Mucosa of stomach (tissue), 1 donor: ENCODE measurements around the gene TRIM9.

Experiments
- H3K27me3 ChIP-seq: one replicate; pipeline ENCODE4 v1.7.0; 2013; ENCODE audit warnings: mild to moderate bottlenecking, low read length; ENCODE audit not compliant: control insufficient read depth, insufficient read depth
- H3K36me3 ChIP-seq: one replicate; pipeline ENCODE4 v1.7.0; 2013; ENCODE audit warnings: low read length; ENCODE audit not compliant: control insufficient read depth, insufficient read depth
- H3K4me1 ChIP-seq: one replicate; pipeline ENCODE4 v1.7.0; 2013; ENCODE audit warnings: mild to moderate bottlenecking, low read length; ENCODE audit not compliant: control insufficient read depth, insufficient read depth
- H3K4me3 ChIP-seq: one replicate; pipeline ENCODE4 v1.7.0; 2013; ENCODE audit warnings: low read length
- H3K9ac ChIP-seq: one replicate; pipeline ENCODE4 v1.7.0; 2013; ENCODE audit warnings: mild to moderate bottlenecking, low read length, moderate library complexity
- H3K9me3 ChIP-seq: one replicate; pipeline ENCODE4 v1.7.0; 2013; ENCODE audit warnings: mild to moderate bottlenecking, low read length, moderate library complexity; ENCODE audit not compliant: control insufficient read depth
- donor health status: Pancreatic carcinoma.

Gene TRIM9

DNA sequence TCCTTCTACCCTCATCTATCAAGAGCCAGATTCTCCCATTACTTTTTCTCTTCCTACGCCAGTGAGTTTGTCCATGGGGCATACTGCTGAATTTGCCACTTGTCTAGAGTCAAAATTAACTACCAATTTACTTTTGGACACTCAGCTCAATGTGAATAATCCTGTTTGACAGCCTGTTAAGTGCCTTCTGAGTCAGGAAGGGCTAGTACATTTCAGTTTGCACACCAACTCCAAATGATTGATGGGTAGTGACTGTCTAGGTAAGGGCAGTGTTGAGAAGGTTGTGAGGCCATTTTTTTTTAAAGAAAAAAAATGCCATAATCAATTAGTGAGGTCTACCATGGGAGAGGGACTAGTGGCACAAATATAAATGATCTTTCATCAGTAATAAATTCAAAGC is 21.8 kb upstream of the TRIM9 start:
- Histone ChIP-seq H3K4me3 (no peak overlapping the region), H3K27me3 (no peaks in the 10 kb centered on the region), H3K9me3 (no peaks in the 10 kb centered on the region), H3K9ac (no peak overlapping the region), H3K4me1 (no peaks in the 10 kb centered on the region), H3K36me3 (no peaks in the 10 kb centered on the region)

DNA sequence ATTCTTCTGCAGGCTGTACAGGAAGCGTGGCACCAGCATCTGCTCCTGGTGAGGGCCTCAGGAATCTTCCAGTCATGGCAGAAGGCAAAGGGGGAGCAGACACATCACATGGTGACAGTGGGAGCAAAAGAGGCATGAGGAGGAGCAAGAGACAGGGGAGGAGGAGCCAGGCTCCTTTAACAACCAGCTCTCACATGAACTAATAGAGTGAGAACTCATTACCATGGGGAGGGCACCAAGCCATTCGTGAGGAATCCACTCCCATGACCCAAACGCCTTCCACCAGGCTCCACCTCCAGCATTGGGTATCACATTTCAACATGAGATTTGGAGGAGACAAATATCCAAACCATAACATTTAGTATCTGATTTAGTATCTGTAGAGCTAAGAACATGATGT is 14.7 kb upstream of the TRIM9 start:
- no peak overlapping the region for H3K4me3 ChIP-seq
- no peaks in the 10 kb centered on the region for H3K9me3 ChIP-seq
- no peaks in the 10 kb centered on the region for H3K4me1 ChIP-seq
- H3K9ac ChIP-seq = no peak overlapping the region
- no peaks in the 10 kb centered on the region for H3K36me3 ChIP-seq
- H3K27me3 ChIP-seq = no peaks in the 10 kb centered on the region

DNA sequence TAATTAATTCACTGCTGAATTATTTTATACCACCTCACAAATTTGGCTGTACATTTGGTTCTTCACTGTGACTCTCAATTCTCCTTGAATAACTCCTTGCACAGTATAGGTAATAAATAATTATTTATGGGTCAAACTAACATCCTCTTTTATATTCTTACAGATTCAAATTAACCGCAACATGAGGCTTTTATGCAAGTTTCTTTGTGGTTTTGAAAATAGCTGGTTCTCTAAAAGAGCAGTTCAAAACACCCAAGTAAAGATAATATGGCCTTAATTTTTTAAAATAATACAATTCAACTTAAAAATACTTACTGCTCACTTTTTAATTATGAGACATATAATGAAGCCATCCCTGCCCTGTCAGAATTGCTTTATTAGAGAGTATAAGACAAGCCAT is 12.9 kb upstream of the TRIM9 start:
- no peaks in the 10 kb centered on the region for H3K4me1 ChIP-seq
- no peaks in the 10 kb centered on the region for H3K36me3 ChIP-seq
- H3K9ac ChIP-seq = no peak overlapping the region
- H3K4me3 ChIP-seq = no peak overlapping the region
- no peaks in the 10 kb centered on the region for H3K9me3 ChIP-seq
- H3K27me3 ChIP-seq = no peaks in the 10 kb centered on the region

DNA sequence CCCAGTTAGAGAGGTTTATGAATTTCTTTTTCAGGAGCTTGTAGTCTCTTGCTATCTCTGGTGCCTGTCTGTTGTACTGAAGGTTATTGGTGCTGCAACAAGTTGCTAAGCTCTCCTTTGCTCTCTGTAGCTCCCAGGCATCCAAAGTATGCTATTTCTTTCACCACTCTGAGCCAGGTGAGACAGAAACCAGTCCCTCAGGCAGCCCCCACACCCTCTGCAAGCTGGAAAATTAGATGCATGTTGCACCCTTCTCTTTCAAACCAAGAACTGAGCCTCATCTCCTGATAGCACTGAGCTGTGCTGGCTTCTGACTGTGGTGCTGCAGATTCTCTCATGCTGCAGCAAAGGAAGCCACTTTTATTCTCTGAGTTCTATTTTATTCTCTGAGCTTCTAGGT is 9.6 kb upstream of the TRIM9 start:
- H3K4me1 ChIP-seq = no peaks in the 10 kb centered on the region
- H3K9ac ChIP-seq = no peak overlapping the region
- no peaks in the 10 kb centered on the region for H3K36me3 ChIP-seq
- H3K4me3 ChIP-seq = no peak overlapping the region
- H3K27me3 ChIP-seq = no peaks in the 10 kb centered on the region
- H3K9me3 ChIP-seq = no peaks in the 10 kb centered on the region

DNA sequence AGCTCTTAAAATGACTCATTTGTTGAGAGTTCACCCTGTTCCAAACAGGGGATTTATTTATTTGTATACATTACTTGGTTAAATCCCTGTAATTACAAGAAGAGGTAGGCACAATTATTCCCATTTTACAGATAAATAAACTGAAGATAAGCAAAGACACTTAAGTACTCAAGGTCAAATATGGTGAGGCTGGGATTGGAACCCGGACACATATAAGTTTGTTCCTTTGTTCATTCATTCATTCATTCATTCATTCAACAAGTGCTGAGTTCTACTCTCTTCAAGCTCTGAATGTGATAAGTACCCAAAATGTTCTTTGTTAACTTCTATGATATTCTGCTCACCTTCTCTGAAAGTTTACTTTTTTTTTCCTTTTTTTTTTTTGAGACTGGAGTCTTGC is 2.4 kb upstream of the TRIM9 start:
- peaks cover 44% of the 10 kb centered on the region for H3K27me3 ChIP-seq
- no peak overlapping the region for H3K9ac ChIP-seq

DNA sequence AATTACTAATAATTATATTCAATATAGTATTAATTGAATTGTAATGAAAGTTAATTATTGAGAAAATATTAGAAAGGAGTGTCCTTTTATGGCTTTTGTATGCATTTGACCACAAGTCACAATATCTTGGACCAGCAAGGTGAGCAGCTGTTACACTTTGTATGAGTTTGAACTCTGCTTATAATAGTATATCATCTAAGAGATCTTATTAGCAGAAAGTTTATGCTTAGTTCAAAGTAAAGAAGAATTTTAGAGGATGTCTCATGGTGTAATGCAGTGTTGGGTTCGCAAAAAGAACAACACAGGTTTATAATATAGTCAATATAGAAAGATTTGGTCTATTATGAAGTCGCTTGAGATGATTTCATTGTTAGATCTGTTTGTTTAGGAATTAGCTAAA is 2.0 kb upstream of the TRIM9 start:
- H3K9me3 ChIP-seq = no peaks in the 10 kb centered on the region
- H3K4me3 ChIP-seq = no peak overlapping the region
- peaks cover 14% of the 10 kb centered on the region for H3K4me1 ChIP-seq
- H3K27me3 ChIP-seq = peaks cover 47% of the 10 kb centered on the region
- H3K36me3 ChIP-seq = no peaks in the 10 kb centered on the region
- H3K9ac ChIP-seq = no peak overlapping the region

More for the DNA sequence above, 2.4 kb upstream of the TRIM9 start:
- no peaks in the 10 kb centered on the region for H3K9me3 ChIP-seq
- peaks cover 14% of the 10 kb centered on the region for H3K4me1 ChIP-seq
- H3K4me3 ChIP-seq = no peak overlapping the region
- H3K36me3 ChIP-seq = no peaks in the 10 kb centered on the region

DNA sequence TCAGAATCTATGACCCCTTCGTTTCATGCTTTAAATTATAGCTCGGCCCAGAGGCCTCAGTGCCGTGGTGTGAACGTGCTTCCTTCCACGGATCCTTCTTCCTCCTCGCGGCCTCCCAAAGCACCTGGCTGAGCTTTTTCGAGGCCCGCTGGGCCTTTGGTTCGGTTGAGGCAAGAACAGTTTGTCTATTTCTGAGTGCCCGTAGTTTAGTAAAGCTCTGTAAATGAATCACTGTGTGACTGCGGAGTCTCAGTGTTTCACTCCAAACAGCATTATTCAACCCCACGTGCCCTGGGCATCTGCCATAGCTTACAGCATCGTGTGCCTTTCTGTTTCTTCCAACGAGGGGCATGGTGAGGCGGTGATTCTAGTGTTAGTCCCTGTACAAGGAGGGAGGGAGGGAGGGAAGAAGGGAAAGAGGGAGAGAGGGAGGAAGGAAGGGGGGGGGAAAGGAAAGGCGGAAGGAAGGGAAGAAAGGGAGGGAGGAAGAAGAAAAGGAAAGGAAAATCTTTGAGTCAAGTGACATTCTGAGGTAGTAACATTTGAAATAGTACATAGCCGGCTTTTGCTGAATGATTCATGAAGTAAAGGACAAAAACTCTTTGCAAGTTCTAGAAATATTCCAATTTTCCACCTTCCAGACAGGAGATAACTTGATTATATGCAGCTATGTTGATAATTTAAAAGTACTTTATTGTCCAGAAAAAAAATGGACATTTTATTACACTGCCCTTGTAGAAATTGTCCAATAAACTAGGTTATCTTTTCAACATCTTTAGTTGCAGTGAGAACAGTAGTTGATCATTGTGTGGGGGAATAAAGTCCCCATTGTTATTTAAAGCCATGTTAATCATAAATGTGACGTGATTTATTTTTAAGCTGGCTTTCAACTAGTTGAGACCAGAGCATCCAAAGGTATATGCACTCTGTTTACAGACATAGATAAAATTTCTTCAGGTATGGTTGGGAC is 1.2 kb upstream of the TRIM9 start:
- H3K9ac ChIP-seq = peak overlapping the region; percentile 59

DNA sequence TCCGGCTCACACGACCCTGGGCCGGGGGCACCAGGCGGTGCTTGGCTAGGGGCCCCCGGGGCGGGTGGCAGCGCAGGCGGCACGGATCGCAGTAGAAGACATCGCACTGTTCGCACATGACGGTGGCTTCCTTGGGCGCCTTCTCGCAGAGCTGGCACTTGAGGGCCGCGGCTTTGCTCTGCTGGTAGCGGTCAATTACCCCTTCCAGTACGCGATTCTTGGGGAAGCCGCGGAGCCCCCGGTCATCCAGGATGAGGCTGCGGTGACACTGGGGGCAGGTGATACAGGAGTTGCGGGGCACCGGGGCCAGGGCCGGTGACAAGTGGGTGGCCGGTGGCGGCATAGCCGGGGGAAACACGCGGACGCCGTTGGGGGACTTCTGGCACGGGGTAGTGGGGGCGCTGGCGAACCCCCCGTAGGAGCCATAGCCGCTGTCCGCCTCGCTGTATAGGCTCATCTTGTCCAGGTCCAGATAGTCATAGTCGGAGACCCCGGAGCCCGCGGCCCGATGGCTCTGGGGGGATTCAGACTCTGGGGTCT is 553 bp downstream of the TRIM9 start:
- Histone ChIP-seq H3K36me3 (no peaks in the 10 kb centered on the region), H3K9me3 (no peaks in the 10 kb centered on the region), H3K9ac (peak overlapping the region; percentile 59), H3K4me1 (peaks cover 14% of the 10 kb centered on the region), H3K4me3 (no peak overlapping the region), H3K27me3 (peaks cover 47% of the 10 kb centered on the region)

More for the DNA sequence above, 1.2 kb upstream of the TRIM9 start:
- no peaks in the 10 kb centered on the region for H3K36me3 ChIP-seq
- peaks cover 47% of the 10 kb centered on the region for H3K27me3 ChIP-seq
- H3K4me3 ChIP-seq = peak overlapping the region; percentile 67
- H3K4me1 ChIP-seq = peaks cover 14% of the 10 kb centered on the region
- H3K9me3 ChIP-seq = no peaks in the 10 kb centered on the region

DNA sequence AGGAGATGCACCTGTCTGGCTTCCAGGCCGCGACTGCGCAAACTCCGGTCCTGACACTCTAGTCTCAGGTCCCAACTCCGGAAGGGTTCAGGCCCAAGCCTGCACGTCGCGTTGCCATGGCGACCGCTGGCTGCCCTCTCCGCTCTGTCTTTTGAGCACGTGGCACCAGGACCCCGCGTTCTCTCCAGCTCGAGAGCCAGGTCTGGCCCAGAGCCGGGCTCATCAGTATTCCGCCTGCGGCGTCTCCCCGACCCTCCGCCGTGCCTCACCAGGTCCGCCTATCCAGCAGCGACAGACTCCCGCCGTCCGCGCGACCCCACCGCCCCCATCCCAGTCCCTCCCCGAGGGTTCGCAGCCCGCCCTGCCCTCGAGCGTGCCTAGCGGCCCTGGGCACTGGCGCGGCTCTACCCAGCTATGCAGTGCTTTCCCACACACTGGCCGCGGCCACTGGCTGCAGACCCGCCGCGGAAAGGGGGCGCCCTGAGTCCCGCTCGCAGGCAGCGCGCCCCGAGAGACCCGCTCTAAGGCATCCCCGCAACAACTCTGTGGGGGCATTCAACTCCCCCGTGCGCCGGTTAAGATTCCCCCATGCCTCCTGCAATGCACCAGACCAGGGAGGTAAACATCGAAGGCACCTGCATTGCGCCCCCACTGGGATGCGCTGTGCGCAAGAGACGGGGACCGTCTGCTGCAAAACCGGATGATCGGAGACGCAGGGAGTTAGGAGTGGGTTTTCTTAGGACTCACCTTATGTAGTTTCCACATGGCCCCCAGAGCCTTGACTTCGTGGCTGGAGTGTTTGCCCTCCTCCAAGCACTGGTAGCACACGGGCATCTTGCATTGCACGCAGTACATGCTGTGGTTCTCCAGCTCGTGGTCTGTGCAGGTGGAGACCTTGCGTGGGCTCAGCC is 1.3 kb downstream of the TRIM9 start:
- no peaks in the 10 kb centered on the region for H3K36me3 ChIP-seq
- no peak overlapping the region for H3K4me3 ChIP-seq
- H3K9ac ChIP-seq = no peak overlapping the region
- peaks cover 14% of the 10 kb centered on the region for H3K4me1 ChIP-seq
- H3K27me3 ChIP-seq = peaks cover 47% of the 10 kb centered on the region
- no peaks in the 10 kb centered on the region for H3K9me3 ChIP-seq

DNA sequence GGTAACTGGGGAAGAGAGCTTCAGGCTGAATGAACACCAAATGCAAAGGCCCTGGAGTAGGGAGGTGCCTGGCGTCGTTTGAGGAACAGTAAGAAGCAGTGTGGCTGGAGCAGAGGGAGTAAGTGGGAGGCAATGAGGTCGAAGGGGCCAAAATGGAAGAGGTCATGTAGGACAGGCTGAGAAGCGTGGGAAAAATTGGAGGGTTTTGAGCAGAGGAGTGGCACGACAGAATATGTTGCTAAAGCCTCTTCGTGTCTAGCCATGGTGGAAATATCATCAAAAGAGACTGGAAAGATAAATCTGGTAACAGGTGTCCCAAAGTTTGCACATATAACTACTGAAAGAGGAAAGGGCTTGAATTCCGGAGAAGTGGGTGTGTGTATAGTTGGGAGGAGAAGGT is 1.9 kb downstream of the TRIM9 start:
- Histone ChIP-seq H3K9ac (no peak overlapping the region), H3K27me3 (peaks cover 47% of the 10 kb centered on the region), H3K9me3 (no peaks in the 10 kb centered on the region), H3K4me3 (no peak overlapping the region), H3K4me1 (peaks cover 14% of the 10 kb centered on the region), H3K36me3 (no peaks in the 10 kb centered on the region)

DNA sequence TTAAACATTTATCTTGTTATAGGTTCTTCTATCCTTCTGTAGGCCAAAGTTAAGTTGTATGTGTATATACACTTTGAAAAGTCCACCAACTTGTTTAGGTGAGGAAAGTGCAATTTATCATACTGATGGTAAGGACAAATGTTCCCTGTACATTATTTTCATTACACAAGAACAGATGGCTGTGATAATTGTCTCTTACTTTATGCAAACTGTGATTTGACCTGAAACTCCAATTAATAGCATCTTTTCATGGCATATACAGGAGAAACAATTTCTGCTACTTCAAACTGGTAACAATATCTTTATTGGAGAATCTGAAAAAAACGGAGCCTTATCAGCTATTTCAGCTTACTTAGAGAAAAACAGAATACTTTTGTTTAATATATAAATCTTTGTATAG is 5.6 kb downstream of the TRIM9 start:
- H3K9me3 ChIP-seq = no peaks in the 10 kb centered on the region
- peaks cover 21% of the 10 kb centered on the region for H3K27me3 ChIP-seq
- H3K4me1 ChIP-seq = peaks cover 5% of the 10 kb centered on the region

DNA sequence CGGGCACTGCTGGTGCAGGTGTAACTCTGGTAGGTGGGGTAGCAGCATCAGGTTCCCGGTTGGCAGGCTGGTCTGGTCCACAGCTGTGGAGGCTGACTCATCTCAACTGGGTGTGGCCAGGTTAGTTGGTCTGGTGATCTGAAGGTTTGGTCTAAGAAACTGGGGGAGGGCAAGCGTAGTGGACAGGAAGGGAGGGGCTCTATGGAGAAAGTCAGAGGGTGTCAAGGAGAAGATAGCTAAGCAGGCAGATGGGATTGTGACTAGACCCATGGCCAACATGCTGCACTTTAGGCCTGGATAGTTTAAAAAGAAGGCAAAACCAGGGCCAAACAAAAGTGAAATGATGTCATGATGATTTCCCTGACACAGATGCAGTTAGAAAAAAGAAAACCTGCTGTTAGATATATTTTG is 7.9 kb downstream of the TRIM9 start:
- H3K36me3 ChIP-seq = no peaks in the 10 kb centered on the region
- H3K9ac ChIP-seq = no peak overlapping the region
- peaks cover under 1% of the 10 kb centered on the region for H3K27me3 ChIP-seq
- no peaks in the 10 kb centered on the region for H3K4me1 ChIP-seq
- no peak overlapping the region for H3K4me3 ChIP-seq
- no peaks in the 10 kb centered on the region for H3K9me3 ChIP-seq

More for the DNA sequence above, 5.6 kb downstream of the TRIM9 start:
- H3K4me3 ChIP-seq = no peak overlapping the region
- no peaks in the 10 kb centered on the region for H3K36me3 ChIP-seq
- no peak overlapping the region for H3K9ac ChIP-seq
